Astrocyte of the hippocampus (primary cell): ENCODE results near the gene ZMIZ2.
"Not testable (repeated sequence)": the region's sequence is repeated elsewhere in the genome, so short reads cannot be mapped to it uniquely, and the experiment has no call there.

ENCODE experiments used
- DNase-seq: peaks from one replicate; pipeline ENCODE4 v3.0.0; 2011; ENCODE audit warnings: low read depth, low spot score

Gene ZMIZ2

DNA sequence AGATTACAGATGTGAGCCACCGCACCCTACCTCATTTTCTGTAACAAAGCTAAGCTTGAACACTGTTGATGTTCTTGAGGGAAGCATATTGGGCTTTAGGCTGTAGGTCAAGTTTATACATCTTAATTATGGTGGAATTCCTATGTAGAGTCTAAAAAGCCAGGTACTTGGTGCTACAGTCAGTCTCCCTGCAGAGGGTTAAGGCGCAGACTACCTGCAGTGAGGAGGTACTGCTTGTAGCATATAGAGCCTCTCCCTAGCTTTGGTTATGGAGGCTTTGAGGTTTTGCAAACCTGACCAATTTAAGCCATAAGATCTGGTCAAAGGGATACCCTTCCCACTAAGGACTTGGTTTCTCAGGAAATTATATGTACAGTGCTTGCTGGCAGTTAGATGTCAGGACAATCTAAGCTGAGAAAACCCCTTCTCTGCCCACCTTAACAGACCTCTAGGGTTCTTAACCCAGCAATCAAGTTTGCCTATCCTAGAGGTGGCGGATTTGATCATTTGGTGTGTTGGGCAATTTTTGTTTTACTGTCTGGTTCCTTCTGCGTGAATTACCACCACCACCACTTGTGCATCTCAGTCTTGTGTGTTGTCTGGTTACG lies 53.9 kb downstream of the ZMIZ2 start:
- no peak for DNase-seq

DNA sequence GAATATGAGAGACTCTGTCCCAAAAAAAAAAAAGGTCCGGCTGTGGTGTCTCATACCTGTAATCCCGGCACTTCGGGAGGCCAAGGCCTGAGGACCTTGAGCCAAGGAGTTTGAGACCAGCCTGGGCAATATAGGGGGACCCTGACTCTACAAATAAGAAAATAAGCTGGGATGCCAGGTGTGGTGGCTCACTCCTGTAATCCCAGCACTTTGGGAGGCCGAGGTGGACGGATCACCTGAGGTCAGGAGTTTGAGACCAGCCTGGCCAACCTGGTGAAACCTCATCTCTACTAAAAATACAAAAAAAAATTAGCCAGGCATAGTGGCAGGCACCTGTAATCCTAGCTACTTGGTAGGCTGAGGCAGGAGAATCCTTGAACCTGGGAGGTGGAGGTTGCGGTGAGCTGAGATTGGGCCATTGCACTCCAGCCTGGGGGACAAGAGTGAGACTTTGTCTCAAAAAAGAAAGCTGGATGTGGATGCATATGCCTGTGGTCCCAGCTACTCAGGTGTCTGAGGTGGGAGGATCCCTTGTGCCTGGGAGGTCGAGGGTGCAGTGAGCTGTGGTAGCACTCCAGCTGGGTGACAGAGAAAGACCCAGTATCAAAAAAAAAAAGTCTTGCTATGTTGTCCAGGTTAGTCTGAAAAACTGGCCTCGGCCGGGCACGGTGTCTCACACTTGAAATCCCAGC lies 55.3 kb downstream of the ZMIZ2 start:
- DNase-seq: not testable (repeated sequence)

DNA sequence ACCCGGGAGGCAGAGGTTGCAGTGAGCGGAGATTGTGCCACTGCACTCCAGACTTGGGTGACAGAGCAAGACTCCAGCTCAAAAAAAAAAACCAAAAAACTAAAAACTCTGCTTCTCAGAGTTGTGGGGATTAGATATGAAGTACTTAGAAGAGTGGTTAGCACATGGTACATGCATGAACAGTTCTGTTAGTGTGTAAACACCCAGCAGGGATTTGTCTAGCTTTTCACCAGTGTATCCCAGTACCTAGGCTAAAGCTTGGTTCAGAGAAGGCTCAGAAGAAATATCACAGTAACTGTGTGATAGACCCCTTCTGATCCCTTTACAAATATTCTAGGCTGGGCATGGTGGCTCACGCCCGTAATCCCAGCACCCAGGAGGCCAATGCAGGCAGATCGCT lies 57.3 kb downstream of the ZMIZ2 start:
- no peak for DNase-seq

DNA sequence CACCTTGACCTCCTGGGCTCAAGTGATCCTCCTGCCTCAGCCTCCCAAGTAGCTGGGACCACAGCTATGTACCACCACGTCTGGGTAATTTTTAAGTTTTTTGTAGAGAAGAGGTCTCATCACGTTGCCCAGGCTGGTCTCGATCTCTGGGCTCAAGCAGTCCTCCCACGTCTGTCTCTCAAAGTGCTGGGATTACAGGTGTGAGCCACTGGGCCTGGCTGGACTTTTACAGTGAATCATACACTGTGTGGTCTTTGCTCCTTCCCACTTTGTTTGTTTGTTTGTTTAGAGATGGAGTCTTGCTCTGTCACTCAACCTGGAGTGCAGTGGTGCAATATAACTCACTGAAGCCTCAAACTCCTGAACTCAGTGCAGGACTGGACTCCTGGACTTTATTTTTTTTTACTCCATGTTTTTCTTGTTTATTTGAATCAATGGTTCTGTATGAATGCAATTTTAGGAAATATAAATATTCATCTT lies 60.3 kb downstream of the ZMIZ2 start:
- DNase-seq: no peak

DNA sequence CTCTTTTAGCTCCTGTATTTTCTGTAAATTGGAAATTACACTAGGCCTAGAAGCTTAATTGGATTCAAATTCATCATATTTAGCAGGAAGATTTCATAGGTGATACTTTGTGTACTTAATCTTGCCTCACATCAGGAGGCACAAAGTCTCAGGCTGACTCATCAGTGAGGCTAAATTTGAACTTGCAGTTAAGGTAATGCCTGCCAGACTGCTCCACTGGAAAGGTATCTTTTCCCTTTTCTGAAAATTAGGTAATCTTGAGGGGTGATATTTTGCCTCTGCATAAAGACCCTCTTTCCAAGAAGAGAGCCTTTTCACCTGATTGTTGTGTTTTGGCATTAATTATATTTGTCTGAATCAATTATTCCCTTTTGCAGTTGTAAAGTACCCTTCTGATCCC lies 62.4 kb downstream of the ZMIZ2 start:
- peak; percentile 23 for DNase-seq

DNA sequence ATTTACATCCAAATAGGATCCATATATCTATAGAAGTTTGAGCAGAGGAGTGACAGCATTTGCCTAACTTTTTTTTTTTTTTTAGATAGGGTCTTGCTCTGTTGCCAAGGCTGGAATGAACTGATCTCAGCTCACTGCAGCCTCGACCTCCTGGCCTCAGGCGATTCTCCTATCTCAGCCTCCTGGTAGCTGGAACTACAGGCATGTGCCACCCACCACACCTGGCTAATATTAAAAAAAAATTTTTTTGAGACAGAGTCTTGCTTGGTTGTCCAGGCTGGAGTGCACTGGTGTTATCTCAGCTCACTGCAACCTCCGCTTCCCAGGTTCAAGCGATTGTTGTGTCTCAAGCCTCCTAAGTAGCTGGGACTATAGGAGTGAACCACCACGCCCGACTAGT lies 62.9 kb downstream of the ZMIZ2 start:
- no peak for DNase-seq

DNA sequence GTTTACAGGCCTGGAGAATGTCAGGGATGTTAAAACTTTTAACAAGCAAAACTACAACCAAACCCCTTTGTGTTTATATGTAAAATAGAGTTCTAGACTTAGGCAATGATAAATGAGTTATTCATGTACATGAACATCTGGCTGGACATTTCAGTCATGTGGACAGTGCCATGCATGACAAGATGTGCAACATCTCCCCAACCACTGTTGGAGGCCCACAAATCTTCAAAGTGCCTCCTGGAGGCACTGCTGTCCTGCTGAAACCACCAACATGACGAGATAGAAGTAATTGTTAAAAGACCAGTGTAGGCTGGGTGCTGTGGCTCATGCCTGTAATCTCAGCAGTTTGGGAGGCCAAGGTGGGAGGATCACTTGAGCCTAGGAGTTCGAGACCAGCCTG lies 66.3 kb downstream of the ZMIZ2 start:
- no peak for DNase-seq

DNA sequence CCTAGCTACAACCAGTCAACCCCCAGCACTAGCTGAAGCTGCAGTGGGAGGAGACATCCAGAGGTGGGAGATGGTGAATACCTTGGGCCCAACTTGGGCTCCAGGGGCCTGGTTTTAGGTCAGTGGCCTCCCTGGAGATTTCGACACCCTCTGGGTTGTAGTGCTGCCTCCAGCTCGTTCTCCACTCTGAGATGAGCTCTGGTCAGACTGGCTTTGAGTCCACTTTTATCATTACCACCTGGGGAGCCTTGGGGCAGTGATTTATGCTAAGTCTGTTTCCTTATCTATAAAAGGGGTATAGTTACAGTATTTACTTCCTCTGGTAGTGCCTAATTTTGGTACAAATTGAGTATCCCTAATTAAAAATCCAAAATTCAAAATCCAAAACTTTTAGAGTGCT lies 70.6 kb downstream of the ZMIZ2 start:
- DNase-seq: no peak
